Epidermal melanocyte (primary cell): Measurements from ENCODE around the gene BAG1.

Experiments
- DNase-seq: peaks from one replicate; pipeline ENCODE4 v3.0.0; 2011; ENCODE audit warnings: low spot score; ENCODE audit not compliant: insufficient read length

BAG1 gene

GRCh38 chr9:33244137-33244784, 20.2 kb downstream of the BAG1 start:
- no peak for DNase-seq

GRCh38 chr9:33242609-33243134, 21.8 kb downstream of the BAG1 start:
- no peak for DNase-seq

- no peak for DNase-seq
Observed at GRCh38 chr9:33241298-33241697, 23.2 kb downstream of the BAG1 start.

- no peak for DNase-seq
Observed at GRCh38 chr9:33239921-33240320, 24.6 kb downstream of the BAG1 start, which contains the start of gene SPINK4. SPINK4 (plus strand) TSS chr9:33240167; CDS start chr9:33240209, 42 bp downstream.

- no peak for DNase-seq
Observed at GRCh38 chr9:33236571-33236970, 27.9 kb downstream of the BAG1 start.

GRCh38 chr9:33234511-33235467, 29.7 kb downstream of the BAG1 start:
- DNase-seq: no peak

- no peak for DNase-seq
Observed at GRCh38 chr9:33233626-33234342, 30.7 kb downstream of the BAG1 start.

GRCh38 chr9:33232815-33233214, 31.7 kb downstream of the BAG1 start:
- no peak for DNase-seq

GRCh38 chr9:33231623-33231942, 32.9 kb downstream of the BAG1 start:
- no peak for DNase-seq

- no peak for DNase-seq
Observed at GRCh38 chr9:33230756-33231622, 33.5 kb downstream of the BAG1 start.

- DNase-seq: no peak
Observed at GRCh38 chr9:33229359-33230114, 35.0 kb downstream of the BAG1 start.

GRCh38 chr9:33228606-33229005, 35.9 kb downstream of the BAG1 start:
- DNase-seq: no peak

GRCh38 chr9:33227741-33228140, 36.8 kb downstream of the BAG1 start:
- DNase-seq: no peak

GRCh38 chr9:33227008-33227398, 37.5 kb downstream of the BAG1 start:
- DNase-seq: no peak

GRCh38 chr9:33225319-33226147, 39.0 kb downstream of the BAG1 start:
- DNase-seq: peak; percentile 53

GRCh38 chr9:33223696-33224095, 40.8 kb downstream of the BAG1 start:
- no peak for DNase-seq

GRCh38 chr9:33222031-33222430, 42.5 kb downstream of the BAG1 start:
- no peak for DNase-seq

GRCh38 chr9:33221568-33221884, 43.0 kb downstream of the BAG1 start:
- no peak for DNase-seq
